ENCODE measurements around the gene CROT.

Gene CROT

GRCh38 chr7:87416682-87417587, 71.5 kb downstream of the CROT start:
- no peak for DNase-seq

- DNase-seq = no peak
Observed at GRCh38 chr7:87420173-87420572, 74.7 kb downstream of the CROT start.

- no peak for DNase-seq
Observed at GRCh38 chr7:87424075-87424474, 78.6 kb downstream of the CROT start.

GRCh38 chr7:87426160-87426559, 80.7 kb downstream of the CROT start:
- no peak for DNase-seq

- no peak for DNase-seq
Observed at GRCh38 chr7:87427288-87427687, 81.8 kb downstream of the CROT start.

GRCh38 chr7:87432536-87432935, 87.1 kb downstream of the CROT start:
- DNase-seq = no peak

GRCh38 chr7:87435546-87435945, 90.1 kb downstream of the CROT start:
- DNase-seq = no peak

GRCh38 chr7:87445897-87446296, 100.4 kb downstream of the CROT start:
- DNase-seq = no peak

GRCh38 chr7:87447116-87447635, 101.7 kb downstream of the CROT start:
- DNase-seq = no peak

- DNase-seq = no peak
Observed at GRCh38 chr7:87448388-87448787, 102.9 kb downstream of the CROT start.

All from DMS79 (cell line).